Measurements from ENCODE around the gene NEK7.
"Not testable (repeated sequence)": the region's sequence is repeated elsewhere in the genome, so short reads cannot be mapped to it uniquely, and the experiment has no call there.

DNA sequence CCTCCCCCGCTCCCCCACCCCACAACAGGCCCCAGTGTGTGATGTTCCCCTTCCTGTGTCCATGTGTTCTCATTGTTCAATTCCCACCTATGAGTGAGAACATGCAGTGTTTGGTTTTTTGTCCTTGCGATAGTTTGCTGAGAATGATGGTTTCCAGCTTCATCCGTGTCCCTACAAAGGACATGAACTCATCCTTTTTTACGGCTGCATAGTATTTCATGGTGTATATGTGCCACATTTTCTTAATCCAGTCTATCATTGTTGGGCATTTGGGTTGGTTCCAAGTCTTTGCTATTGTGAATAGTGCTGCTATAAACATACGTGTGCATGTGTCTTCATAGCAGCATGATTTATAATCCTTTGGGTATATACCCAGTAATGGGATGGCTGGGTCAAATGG lies 70.2 kb downstream of the NEK7 start:
- TF ChIP-seq CTCF (IDR thresholded peaks at IDR 0.05 in 8 of 11, conservative IDR thresholded peaks at IDR 0.05 in 3 of 11); POLR2A (IDR thresholded peaks at IDR 0.05): not testable (repeated sequence)

Measured in spleen (tissue), 7 donors.